HepG2 (cell line): Measurements from ENCODE around the gene KCNK6. TPM values are rescaled to one million over a fixed set of nuclear protein-coding genes. Genes with fewer than 3 reads are reported as not detected.

Source experiments
- ARHGAP35 ChIP-seq: sonication (generic); formaldehyde crosslinking; IDR thresholded peaks from 2 replicates; pipeline ENCODE4 v1.9.0; 2022; ENCODE audit warnings: mild to moderate bottlenecking, inconsistent platforms, moderate library complexity, missing genetic modification reagents, borderline replicate concordance
- GATA4 ChIP-seq: sonication (generic); IDR thresholded peaks from 2 replicates; pipeline ENCODE4 v1.6.1; 2016; ENCODE audit warnings: antibody characterized with exemption, low read depth, borderline replicate concordance
- KDM4B ChIP-seq: sonication (generic); formaldehyde crosslinking; IDR thresholded peaks from 2 replicates; pipeline ENCODE4 v1.4.0; 2020; ENCODE audit warnings: missing genetic modification reagents
- REL ChIP-seq: sonication (generic); formaldehyde crosslinking; conservative IDR thresholded peaks from 2 replicates; pipeline ENCODE4 v1.8.0; 2022; ENCODE audit warnings: mild to moderate bottlenecking, missing genetic modification reagents, moderate library complexity
- REXO4 ChIP-seq: sonication (generic); formaldehyde crosslinking; IDR thresholded peaks from 2 replicates; pipeline ENCODE4 v1.8.0; 2022; ENCODE audit warnings: missing genetic modification reagents, mild to moderate bottlenecking, borderline replicate concordance
- ZNF317 ChIP-seq: sonication (generic); formaldehyde crosslinking; IDR thresholded peaks from 2 replicates; pipeline ENCODE4 v1.5.0; 2020; ENCODE audit warnings: mild to moderate bottlenecking, missing genetic modification reagents
- ZNF883 ChIP-seq: sonication (generic); formaldehyde crosslinking; IDR thresholded peaks from 2 replicates; pipeline ENCODE4 v1.5.1; 2020; ENCODE audit warnings: mild to moderate bottlenecking, missing genetic modification reagents; ENCODE audit errors: not compliant biosample characterization
- polyA plus RNA-seq, 8 experiments: library from polyadenylated mRNA; depleted of rRNA in 3 of 8; stranded (reverse) in 7 of 8; unstranded in 1 of 8; fragments of >200 nt; fragmentation: Illumina TruSeq in 4 of 8; extraction: Trizol in 4 of 8; gene quantifications; 2 replicates each; pipeline versions ENCODE4 v1.2.1 to v1.2.3, GENCODE V29; 2011 to 2016; ENCODE audit warnings: low read depth in 4 of 8, missing spikeins in 1 of 8, mixed read lengths in 1 of 8; ENCODE audit not compliant: insufficient read depth in 1 of 8
- total RNA-seq, 5 experiments: library from RNA; depleted of rRNA; stranded (reverse); fragments of >200 nt; fragmentation: Illumina TruSeq; extraction: Trizol; gene quantifications; 2 replicates each; pipeline ENCODE4 v1.2.3, GENCODE V29; 2016; ENCODE audit warnings: low read depth in 1 of 5
- TF ChIP-seq, protein P1 (sequence below): sonication (generic); formaldehyde crosslinking; IDR thresholded peaks from 2 replicates; pipeline ENCODE4 v1.5.1; 2020; ENCODE audit warnings: missing genetic modification reagents, mild to moderate bottlenecking, borderline replicate concordance
- TF ChIP-seq, protein P2 (sequence below): sonication (generic); formaldehyde crosslinking; IDR thresholded peaks from 2 replicates; pipeline ENCODE4 v1.4.0; 2020; ENCODE audit warnings: low read depth, missing genetic modification reagents
- TF ChIP-seq, protein P3 (sequence below), 2 experiments: sonication (generic) in 1 of 2; formaldehyde crosslinking in 1 of 2; IDR thresholded peaks; 2 replicates each; pipeline versions ENCODE4 v1.4.0 to v1.6.1; 2016 to 2020; ENCODE audit warnings: borderline replicate concordance in 1 of 2, low read depth in 1 of 2, mild to moderate bottlenecking in 1 of 2, missing genetic modification reagents in 1 of 2
- TF ChIP-seq, protein P4 (sequence below): sonication (generic); formaldehyde crosslinking; IDR thresholded peaks from 2 replicates; pipeline ENCODE4 v1.4.0; 2020; ENCODE audit warnings: missing genetic modification reagents, mild to moderate bottlenecking, borderline replicate concordance

The KCNK6 gene
- total and polyA plus RNA-seq, 2 of the 13 experiments (the other 11 are each of a cell fraction or from before 2014, with no cell fraction given), result 0.03 TPM; not detected in 1

DNA sequence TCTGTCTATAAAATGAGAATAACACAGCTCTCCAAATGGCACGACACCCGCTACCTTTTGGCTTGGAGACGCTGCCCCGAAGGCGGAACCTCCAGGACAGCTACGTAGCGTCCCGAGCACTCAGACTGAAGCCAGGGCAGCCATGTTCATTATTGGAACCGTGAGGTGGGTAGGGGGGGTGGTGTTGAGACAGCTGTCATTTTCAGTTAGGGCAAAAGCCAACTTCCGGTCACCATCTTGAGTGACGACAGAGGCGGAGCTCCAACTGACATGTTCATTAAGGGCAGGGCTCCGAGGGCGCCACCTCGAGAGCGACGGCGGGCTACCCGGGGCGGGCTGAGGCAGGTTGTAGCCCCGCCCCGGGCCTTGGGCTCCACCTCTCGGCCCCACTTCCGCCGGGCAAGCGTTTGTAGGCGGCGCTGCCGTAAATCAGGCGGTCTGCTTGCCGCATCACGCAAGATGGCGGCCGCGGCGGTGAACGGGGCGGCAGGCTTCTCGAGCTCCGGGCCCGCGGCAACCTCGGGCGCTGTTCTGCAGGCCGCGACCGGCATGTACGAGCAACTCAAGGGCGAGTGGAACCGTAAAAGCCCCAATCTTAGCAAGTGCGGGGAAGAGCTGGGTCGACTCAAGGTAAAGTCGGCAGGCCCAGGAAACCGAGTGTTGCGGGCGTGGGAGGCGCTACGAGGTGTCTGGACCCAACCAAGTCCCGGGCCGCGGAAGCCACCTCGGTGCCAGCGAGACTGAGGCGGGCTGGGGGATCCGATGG is 54.9 kb downstream of the KCNK6 start, which contains the start of gene PSMD8 (continued):
- TF ChIP-seq, protein P1, sequence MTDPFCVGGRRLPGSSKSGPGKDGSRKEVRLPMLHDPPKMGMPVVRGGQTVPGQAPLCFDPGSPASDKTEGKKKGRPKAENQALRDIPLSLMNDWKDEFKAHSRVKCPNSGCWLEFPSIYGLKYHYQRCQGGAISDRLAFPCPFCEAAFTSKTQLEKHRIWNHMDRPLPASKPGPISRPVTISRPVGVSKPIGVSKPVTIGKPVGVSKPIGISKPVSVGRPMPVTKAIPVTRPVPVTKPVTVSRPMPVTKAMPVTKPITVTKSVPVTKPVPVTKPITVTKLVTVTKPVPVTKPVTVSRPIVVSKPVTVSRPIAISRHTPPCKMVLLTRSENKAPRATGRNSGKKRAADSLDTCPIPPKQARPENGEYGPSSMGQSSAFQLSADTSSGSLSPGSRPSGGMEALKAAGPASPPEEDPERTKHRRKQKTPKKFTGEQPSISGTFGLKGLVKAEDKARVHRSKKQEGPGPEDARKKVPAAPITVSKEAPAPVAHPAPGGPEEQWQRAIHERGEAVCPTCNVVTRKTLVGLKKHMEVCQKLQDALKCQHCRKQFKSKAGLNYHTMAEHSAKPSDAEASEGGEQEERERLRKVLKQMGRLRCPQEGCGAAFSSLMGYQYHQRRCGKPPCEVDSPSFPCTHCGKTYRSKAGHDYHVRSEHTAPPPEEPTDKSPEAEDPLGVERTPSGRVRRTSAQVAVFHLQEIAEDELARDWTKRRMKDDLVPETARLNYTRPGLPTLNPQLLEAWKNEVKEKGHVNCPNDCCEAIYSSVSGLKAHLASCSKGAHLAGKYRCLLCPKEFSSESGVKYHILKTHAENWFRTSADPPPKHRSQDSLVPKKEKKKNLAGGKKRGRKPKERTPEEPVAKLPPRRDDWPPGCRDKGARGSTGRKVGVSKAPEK (CRISPR knock-in tag), result no peak
- peak; percentile 72 for TF ChIP-seq ZNF883 (CRISPR knock-in tag)
- TF ChIP-seq, protein P2, sequence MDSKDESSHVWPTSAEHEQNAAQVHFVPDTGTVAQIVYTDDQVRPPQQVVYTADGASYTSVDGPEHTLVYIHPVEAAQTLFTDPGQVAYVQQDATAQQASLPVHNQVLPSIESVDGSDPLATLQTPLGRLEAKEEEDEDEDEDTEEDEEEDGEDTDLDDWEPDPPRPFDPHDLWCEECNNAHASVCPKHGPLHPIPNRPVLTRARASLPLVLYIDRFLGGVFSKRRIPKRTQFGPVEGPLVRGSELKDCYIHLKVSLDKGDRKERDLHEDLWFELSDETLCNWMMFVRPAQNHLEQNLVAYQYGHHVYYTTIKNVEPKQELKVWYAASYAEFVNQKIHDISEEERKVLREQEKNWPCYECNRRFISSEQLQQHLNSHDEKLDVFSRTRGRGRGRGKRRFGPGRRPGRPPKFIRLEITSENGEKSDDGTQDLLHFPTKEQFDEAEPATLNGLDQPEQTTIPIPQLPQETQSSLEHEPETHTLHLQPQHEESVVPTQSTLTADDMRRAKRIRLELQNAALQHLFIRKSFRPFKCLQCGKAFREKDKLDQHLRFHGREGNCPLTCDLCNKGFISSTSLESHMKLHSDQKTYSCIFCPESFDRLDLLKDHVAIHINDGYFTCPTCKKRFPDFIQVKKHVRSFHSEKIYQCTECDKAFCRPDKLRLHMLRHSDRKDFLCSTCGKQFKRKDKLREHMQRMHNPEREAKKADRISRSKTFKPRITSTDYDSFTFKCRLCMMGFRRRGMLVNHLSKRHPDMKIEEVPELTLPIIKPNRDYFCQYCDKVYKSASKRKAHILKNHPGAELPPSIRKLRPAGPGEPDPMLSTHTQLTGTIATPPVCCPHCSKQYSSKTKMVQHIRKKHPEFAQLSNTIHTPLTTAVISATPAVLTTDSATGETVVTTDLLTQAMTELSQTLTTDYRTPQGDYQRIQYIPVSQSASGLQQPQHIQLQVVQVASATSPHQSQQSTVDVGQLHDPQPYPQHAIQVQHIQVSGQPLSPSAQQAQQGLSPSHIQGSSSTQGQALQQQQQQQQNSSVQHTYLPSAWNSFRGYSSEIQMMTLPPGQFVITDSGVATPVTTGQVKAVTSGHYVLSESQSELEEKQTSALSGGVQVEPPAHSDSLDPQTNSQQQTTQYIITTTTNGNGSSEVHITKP, result no peak; the same call in 1 of the 2 replicates
- TF ChIP-seq, protein P3, sequence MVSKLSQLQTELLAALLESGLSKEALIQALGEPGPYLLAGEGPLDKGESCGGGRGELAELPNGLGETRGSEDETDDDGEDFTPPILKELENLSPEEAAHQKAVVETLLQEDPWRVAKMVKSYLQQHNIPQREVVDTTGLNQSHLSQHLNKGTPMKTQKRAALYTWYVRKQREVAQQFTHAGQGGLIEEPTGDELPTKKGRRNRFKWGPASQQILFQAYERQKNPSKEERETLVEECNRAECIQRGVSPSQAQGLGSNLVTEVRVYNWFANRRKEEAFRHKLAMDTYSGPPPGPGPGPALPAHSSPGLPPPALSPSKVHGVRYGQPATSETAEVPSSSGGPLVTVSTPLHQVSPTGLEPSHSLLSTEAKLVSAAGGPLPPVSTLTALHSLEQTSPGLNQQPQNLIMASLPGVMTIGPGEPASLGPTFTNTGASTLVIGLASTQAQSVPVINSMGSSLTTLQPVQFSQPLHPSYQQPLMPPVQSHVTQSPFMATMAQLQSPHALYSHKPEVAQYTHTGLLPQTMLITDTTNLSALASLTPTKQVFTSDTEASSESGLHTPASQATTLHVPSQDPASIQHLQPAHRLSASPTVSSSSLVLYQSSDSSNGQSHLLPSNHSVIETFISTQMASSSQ (IDR thresholded peaks at IDR 0.05; ENCODE audit: low read depth), result no peak
- TF ChIP-seq, protein P3 (CRISPR knock-in tag; IDR thresholded peaks at IDR 0.05; ENCODE audit: borderline replicate concordance), result peak; percentile 73; the same call in 1 of the 2 replicates
- TF ChIP-seq GATA4, result peak; percentile 75; the same call in 1 of the 2 replicates
- TF ChIP-seq REL (CRISPR knock-in tag), result no peak
- peak; percentile 89 for TF ChIP-seq KDM4B (CRISPR knock-in tag)
- TF ChIP-seq, protein P4, sequence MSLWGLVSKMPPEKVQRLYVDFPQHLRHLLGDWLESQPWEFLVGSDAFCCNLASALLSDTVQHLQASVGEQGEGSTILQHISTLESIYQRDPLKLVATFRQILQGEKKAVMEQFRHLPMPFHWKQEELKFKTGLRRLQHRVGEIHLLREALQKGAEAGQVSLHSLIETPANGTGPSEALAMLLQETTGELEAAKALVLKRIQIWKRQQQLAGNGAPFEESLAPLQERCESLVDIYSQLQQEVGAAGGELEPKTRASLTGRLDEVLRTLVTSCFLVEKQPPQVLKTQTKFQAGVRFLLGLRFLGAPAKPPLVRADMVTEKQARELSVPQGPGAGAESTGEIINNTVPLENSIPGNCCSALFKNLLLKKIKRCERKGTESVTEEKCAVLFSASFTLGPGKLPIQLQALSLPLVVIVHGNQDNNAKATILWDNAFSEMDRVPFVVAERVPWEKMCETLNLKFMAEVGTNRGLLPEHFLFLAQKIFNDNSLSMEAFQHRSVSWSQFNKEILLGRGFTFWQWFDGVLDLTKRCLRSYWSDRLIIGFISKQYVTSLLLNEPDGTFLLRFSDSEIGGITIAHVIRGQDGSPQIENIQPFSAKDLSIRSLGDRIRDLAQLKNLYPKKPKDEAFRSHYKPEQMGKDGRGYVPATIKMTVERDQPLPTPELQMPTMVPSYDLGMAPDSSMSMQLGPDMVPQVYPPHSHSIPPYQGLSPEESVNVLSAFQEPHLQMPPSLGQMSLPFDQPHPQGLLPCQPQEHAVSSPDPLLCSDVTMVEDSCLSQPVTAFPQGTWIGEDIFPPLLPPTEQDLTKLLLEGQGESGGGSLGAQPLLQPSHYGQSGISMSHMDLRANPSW (CRISPR knock-in tag), result peak; percentile 54; the same call in 1 of the 2 replicates
- peak; percentile 75 for TF ChIP-seq ZNF317 (CRISPR knock-in tag)
- peak; percentile 86 for TF ChIP-seq ARHGAP35 (CRISPR knock-in tag)
- no peak for TF ChIP-seq REXO4 (CRISPR knock-in tag)
